HL-60/S4 treated with phorbol 12-myristate 13-acetate at 8.2 ng/mL for 4 days and 3 days (cell line): Measurements from ENCODE around the gene ATXN2.

Experiments used
- in situ Hi-C: fragments of 300-500 bp; cut with MboI; formaldehyde crosslinking; loops from 2 replicates; pipeline ENCODE4 v1.15.0; 2022; ENCODE audit warnings: low sequenced_read_pairs

Gene ATXN2

DNA sequence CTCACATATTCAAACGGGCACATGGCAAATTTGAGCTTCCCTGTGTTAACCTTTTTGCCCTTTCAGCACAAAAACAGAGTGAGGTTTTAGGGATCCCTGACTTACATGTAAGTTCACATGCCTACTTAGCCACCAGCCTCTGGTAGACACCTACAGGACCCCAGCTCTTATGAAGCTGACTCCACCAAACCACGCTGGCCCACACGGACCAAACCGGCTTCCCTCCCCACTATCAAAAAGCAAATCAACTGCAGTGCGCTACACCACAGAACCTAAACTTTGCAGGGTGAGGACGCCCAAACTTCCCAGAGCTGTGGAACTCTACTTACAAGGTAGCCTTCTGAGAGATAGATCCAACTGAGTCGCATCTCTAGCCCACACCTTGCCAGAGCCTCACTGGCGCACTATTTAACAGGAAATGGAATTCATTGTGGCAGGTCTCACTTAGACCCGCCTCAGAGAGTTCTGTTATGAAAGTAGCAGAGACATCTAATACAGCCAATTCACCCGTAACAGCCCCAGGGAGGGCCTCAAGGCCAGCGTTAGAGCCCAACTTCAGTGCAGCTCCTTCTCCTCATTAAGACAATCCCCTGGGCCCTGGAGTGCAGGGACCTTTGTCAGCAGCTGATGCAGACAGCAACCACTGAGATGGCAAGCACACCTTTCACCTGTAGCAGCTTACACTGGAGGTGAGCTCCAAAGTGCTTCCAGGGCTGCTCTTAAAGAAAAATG lies 144.2 kb downstream of the ATXN2 start:
- in situ Hi-C loops, result no loop called here

DNA sequence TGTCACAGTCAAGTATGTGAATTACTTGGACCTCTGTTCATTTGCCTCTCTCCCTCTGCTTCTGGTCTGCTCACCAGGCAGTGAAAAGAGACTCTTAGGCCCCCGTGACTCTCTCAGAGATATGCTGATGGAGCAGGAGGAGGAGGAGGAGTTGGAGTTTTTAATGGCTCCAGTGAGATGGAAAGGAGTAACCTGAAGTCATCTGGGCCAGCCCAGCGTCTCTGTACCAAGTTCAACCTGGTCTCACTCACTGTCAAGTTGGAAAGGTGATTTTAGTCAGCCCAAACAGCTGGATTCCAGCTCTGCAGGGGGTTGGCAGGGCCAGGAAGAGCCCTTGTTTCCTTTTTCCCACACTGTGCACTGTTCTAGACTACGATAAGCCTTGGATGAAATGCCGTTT lies 144.8 kb downstream of the ATXN2 start:
- in situ Hi-C loops, result no loop called here

DNA sequence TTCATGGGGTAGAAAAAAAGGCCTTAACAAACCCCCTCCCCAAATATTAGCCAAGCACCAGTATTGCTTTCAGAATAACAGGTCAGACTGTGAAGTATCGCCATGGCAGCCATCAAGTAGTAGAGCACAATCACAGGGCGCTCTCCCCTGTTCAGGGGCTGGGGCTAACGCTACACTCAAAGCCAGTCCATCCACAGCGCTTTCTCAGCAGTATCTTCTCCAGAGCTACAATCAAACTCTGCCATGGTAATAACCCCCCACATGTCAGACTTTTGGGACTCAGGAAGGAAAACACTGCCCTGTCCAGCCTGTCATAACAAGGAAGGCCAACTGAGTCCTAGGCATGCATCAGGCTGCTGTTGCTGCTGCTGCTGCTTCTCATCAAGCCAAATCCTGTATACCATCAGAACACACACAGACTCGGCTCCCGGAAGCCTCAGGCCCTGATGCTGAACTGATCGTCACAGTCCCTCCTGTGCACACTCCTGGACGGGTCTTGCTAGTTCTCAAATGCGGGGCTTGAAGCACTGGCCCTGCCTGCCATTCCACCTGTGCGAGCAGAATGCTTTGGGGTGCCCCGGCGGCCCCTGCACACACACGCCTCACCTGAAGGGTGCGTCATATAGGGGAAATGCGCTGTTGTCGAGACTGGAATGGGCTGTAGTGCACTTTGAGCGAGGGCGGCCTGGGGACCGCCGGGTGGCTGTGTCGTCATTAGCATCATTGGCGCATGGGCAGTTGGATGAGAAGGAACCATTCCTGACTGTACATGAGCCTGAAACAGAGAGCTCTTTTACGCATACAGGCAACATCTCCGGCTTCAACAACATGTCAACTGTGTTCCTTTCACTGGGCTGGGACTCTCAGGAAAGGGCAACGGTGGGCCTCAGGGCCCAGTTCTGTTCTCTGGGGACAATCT lies 145.8 kb downstream of the ATXN2 start:
- in situ Hi-C loops, result no loop called here

DNA sequence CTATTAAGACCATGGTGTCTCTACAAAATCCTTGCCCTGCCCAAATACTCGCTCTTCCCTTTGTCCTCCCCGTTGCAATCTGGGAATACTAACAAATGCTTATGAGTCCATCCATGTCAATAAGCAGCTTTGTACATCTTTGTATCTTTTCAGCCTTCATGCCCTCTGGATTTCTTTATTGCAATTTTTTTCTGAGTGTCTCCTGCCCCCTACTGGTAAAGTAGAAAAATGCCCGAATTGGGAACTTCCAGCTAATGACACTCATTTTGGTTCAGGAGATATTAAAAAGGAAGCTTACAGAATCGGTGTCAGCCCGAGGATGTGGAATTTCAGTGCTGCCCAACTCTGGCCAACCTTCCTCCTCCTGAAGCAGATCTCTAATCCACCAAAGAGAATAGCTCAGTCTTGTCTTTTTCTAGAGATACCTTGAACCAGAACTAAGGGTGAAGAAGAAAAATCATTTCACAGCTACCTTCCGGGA lies 147.4 kb downstream of the ATXN2 start:
- in situ Hi-C loops, result no loop called here

DNA sequence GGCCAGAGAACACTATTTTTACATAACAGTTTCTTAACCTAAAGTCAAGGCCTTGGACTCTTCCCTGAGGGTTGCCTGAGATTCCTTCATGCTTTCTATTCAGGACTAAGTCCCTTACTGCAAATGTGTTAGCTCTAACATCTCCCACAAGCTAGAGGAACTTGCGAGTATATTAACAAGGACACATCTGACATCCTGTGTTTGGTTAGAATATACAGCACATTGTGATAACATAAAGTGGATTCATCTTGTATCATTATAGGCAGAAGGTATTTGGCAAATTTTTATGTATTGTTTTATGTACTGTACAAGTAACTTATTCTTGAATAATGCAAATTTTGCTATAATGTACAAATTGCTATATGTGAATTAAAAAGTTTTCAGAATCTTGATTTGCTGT lies 147.9 kb downstream of the ATXN2 start:
- in situ Hi-C loops, result no loop called here

DNA sequence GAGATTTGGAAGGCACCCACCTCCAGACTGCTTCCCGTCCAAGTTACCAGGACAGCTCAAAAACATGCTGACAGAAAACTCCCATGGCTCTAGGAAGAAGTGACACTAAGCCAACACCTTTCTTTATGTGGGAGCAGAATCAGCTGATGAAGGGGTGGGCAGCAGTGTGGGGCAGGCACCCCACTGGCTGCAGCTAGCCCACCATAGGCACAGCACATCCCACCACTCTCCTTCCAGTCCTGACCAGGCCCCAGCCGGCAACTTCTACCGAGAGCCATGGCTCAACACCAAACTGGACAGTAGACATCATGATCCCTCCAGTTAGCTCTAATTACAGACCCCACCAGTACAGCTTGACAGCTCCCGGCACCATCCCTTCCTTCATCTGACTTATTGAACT lies 148.4 kb downstream of the ATXN2 start:
- in situ Hi-C loops, result no loop called here

DNA sequence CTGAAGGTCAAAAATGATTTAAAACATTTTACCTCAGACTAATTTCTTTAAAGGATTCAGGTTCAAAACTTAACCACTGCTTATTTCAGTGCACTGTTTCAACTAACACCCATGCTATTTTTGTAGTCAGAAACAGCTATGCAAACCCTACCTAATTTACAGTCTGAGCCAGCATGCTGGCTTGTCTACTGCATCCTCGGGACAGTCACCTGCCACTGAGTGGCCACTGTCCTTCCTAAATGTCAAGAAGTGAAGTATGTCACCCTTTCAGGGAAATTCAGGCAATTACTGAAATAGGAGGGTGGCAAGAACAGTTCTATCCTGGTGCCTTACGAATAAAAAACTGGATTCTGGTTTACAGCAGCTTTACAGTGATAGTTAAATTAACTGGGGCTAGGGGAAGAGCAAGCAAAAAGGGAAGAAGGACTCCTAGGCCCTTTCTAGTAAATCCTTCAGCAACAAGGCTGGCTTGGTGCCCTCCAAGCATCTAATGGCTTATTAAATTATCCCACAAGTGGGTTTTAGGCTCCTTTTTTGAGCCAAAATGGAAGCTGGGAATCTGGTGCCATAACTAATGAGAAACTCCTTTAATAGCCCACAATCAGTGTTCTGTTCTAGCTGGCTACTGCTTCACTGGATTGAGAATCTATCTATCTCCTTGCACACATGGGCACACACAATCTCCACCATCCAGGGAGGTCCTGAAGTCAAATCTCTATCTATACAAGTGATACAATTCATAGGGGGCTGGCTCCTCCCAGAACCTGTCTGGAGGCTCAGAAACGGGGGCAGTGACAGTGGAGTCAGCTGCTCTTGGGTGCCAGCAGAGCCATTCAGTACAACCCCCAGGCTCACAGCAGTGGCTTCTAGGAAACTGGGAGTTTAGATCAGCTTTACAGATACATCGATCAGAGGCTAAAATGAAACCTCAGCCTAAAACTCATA lies 150.0 kb downstream of the ATXN2 start:
- in situ Hi-C loops, result loop anchor here (5.0 kb wide), 1 partner anchor 42 kb away; the partner anchor contains the start of gene SH2B3

DNA sequence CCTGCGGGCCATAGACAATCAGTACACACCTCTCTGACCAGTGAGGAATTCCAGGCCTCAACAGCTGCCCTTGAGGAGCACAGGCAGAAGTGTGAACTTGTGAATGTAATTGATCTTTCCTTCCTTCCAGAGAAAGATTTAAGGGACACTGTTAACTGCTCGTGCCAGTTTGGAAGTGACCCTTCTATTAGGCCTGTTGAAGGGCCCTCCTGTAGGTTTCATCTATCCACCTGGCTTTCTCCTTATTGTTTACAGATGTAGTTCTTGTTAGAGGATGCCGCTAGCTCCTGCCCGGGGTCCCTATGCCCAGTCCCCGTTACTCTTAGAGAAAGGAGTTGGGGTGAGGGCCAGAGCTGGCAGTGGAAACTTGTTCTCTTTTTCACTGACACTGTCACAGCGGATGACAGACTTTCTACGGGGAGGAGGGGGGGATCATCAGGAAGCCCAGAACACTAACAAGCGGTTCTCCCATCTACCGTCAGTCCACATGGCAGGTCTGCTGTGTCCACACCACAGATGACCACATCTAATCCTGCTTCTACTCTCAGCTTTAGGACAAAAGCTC lies 150.8 kb downstream of the ATXN2 start:
- in situ Hi-C loops, result loop anchor here (5.0 kb wide), 1 partner anchor 41 kb away; the partner anchor contains the start of gene SH2B3

DNA sequence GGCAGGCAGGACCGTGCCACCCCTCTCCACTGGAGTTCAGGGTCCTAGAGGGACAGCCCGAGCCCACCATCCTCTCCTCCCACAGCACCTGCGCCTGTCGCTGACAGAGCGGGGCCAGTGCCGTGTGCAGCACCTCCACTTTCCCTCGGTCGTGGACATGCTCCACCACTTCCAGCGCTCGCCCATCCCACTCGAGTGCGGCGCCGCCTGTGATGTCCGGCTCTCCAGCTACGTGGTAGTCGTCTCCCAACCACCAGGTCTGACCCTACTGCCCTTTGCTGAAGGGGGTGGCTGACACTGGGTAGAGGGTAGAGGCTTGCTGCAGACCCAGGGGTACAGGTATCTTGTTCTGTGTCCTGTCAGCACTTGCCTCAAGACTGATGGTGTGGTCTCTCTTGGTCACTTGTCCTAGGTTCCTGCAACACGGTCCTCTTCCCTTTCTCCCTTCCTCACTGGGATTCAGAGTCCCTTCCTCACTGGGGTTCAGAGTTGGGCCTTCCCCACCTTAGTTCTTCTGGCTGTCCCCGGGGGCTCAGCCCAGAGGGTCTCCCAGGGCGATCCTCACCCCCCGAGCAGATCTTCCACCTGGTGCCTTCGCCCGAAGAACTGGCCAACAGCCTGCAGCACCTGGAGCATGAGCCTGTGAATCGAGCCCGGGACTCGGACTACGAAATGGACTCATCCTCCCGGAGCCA lies 151.4 kb downstream of the ATXN2 start:
- in situ Hi-C loops, result loop anchor here (5.0 kb wide), 1 partner anchor 40 kb away; the partner anchor contains the start of gene SH2B3

DNA sequence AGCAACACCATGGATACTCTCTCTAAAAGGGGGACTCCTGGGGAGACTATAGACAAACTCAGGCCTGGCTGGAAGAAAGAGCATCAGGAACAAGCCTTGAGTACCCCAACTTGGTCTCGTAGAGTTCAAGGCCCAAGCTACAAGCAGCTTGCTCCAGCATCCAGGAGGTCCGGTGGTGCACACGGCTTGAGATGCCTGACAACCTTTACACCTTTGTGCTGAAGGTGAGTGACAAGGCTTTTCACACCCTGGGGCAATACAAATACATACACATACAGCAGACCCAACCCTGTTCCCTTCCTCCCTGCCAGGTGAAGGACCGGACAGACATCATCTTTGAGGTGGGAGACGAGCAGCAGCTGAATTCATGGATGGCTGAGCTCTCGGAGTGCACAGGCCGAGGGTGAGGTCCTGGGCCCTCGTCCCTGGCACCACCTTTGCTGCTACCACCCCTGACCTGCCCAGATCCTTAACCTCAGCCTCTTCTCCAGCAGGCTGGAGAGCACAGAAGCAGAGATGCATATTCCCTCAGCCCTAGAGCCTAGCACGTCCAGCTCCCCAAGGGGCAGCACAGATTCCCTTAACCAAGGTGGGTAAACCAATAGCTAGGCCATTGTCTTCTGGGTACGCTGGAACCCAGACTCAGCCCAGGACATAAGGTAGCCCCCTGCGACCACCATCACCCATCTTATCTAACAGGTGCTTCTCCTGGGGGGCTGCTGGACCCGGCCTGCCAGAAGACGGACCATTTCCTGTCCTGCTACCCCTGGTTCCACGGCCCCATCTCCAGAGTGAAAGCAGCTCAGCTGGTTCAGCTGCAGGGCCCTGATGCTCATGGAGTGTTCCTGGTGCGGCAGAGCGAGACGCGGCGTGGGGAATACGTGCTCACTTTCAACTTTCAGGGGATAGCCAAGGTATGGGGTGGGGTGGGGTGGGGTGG lies 152.2 kb downstream of the ATXN2 start:
- in situ Hi-C loops, result loop anchor here (5.0 kb wide), 1 partner anchor 40 kb away; the partner anchor contains the start of gene SH2B3

DNA sequence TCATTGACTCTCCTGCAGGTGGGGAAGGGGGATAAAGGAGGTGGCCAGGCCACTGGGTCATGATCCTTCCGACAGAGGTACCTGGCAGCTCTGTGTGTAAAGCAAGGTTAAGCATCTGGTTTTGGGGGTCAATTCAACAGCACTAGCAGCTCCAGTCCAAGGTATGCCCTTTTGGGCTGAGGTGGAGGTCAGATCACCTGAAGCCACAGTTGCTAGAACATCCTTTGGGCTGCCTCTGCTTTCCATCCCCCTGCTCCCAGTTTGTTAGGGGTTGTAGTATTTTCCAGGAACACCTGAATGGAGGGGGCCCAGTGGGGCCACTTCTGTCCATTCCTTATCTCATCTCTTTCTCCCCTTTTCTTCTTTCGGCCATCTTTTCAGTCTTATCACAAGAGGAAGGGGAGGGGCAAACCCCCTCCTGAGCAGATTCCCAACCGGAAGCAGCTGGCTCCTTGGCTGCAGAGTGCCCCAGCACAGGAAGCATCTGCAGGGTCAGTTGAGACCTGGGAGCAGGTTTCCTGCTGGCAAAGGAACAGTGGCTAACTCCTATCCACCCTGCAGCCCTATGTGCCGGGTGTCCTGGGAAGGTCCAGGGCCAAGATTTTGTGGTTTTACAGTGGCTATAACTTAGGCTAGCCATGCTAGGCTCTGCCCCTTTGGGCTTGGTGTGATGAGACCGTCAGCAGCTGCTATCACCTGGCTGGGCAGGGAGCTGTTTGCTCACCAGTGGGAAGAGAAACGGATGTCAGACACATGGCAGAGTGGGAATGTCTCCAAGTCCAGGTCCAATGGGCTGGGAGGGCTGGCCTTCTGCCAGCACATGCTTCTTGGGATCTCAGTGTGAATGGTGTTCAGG lies 153.2 kb downstream of the ATXN2 start:
- in situ Hi-C loops, result loop anchor here (5.0 kb wide), 1 partner anchor 39 kb away; the partner anchor contains the start of gene SH2B3

DNA sequence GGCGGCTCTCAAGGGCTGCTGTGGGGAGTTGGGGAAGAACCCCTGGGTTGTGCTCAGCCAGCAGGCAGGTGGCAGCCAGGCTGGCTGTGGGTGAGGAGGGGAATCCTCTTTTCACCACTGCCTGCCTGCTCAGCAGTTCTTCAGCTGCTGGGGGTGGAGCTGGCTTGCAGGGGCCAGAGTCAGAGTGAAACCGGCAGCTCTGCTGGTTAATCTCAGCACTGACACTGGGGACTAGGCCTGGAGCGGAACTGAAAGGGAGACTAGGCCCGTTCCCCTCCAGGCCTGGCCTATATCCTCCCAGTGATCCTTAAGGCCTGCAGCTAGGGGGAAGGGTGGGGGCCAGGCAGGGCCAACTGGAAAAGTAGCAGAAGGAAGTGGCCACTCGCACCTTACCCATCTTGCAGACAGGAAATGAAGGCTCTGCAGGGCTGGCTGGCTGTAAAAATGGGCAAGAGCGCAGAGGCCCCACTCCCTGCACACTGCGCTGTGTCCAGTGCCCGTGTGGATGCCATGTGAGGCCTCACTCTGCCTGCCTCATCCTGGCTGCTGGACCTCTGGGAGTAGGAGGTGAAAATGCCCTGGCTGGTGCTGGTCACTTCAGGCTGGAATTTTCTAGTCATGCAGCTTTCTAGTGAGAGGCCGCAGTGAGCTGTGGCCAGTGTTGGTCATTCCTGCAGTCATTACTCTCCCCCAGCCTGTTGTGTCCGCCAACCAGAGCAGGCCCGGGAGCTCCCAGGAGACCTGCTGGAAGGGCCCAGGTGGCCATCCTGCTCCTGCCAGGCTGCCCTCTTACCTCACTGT lies 154.0 kb downstream of the ATXN2 start:
- in situ Hi-C loops, result loop anchor here (5.0 kb wide), 1 partner anchor 38 kb away; the partner anchor contains the start of gene SH2B3

DNA sequence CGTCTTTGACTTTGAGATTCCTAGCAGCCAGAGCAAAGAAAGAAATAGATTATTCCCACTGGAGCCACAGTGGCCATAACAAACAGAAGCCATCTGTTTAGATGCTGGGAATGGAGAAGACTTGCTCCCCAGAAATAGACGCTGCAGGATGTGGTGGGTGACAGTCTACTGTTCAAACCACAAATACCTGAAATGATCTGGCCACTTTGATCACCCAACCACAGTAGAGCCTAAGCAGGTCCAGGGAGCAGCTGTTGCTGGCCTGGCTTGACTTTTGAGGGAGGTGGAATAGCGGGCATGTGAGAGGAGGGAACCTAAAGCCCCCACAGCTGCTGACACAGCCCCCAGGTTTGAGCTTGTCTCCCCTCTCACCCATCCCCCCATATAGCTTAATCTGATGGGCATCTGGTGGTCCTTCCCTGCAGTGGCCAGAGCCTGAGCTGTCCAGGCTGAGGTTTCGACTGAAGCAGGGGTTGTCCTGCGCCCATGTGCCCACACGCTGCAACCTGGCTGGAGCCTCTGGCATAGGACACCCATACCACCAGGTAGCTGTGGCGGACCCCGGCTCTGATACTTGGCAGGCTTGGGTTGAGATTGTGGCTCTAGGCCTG lies 154.7 kb downstream of the ATXN2 start:
- in situ Hi-C loops, result no loop called here

DNA sequence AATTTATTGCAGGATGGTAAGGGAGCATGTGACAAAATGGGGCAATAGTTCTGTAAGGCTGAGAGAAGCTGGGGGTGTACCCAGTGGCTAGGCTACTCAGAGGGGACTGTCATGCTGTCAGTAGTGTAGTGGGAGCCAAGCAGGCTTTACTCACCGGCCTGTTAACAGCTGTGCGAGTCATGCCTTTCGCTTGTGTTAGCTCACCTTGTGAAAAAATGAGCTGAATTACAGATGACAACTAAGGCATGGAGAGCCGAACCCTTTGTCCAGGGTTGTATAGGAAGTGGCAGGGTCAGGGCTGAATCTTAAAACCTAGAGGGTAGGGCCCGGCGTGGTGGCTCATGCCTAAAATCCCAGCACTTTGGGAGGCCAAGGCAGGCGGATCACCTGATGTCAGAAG lies 155.5 kb downstream of the ATXN2 start:
- in situ Hi-C loops, result no loop called here

DNA sequence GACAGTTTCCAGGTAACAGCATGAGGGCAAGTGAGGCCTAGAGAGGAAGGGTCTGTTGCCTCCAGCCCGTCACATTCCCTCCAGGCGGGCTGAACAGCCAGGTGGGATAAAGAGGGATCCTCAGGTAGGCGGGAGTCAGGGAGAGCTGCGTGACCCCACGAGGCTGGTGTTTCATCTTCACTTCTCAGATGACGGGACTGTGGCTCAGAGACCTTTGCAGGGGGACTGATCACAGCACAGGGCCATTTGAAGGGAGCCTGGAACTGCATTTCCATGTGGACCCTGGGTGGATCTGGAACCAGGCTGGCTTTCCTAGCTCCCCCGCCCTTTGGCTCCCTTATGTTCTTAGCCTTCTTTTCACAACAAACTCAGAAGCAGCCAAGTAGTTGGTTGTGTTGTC lies 156.0 kb downstream of the ATXN2 start:
- in situ Hi-C loops, result no loop called here
